HEK293T (cell line): ENCODE data around the gene SETD6.

Source experiments
- FOXM1 ChIP-seq: fragments of 450-650 bp; IDR thresholded peaks from 2 replicates; pipeline ENCODE4 v1.6.1; 2017; ENCODE audit warnings: mild to moderate bottlenecking, borderline replicate concordance
- L3MBTL2 ChIP-seq: fragments of 450-650 bp; conservative IDR thresholded peaks from 2 replicates; pipeline ENCODE4 v1.6.1; 2016; ENCODE audit warnings: mild to moderate bottlenecking
- SUZ12 ChIP-seq: fragments of 450-650 bp; IDR thresholded peaks from 2 replicates; pipeline ENCODE4 v1.6.1; 2016; ENCODE audit warnings: mild to moderate bottlenecking
- ZNF384 ChIP-seq: fragments of 450-650 bp; IDR thresholded peaks from 2 replicates; pipeline ENCODE4 v1.6.1; 2016

GRCh38 chr16:58506241-58507194, 8.8 kb upstream of the SETD6 start:
- TF ChIP-seq ZNF384 (no peak), FOXM1 (no peak), SUZ12 (no peak), L3MBTL2 (no peak)
